GM12878 (cell line): ENCODE measurements around the gene MRM3. TPM values are rescaled to one million over a fixed set of nuclear protein-coding genes. Genes with fewer than 3 reads are reported as not detected.

Experiments
- ATAC-seq: fragments of 200-7000 bp; cut with Tn5 transposase; 3 replicates; pipeline ENCODE4 v1.9.1; 2020; ENCODE audit warnings: mild to moderate bottlenecking, moderate library complexity
- BruUV-seq: library from RNA; stranded (reverse); fragments of 400-500 nt; replicated peaks from 2 replicates; lab custom pipeline; 2021; lab: Mats Ljungman, UMichigan
- CTCF ChIA-PET: fragments of 300-600 bp; sonication (Branson Sonifier 250); formaldehyde crosslinking; extraction: SDS; loops from one replicate; lab custom pipeline; 2021; ENCODE audit warnings: inconsistent platforms; lab: Yijun Ruan, JAX
- POLR2A ChIA-PET: fragments of 350-600 bp; formaldehyde crosslinking; extraction: SDS; loops from one replicate; lab custom pipeline; 2021; ENCODE audit warnings: inconsistent platforms; lab: Charles Lee
- RAD21 ChIA-PET: fragments of 300-600 bp; sonication (Branson Sonifier 250); formaldehyde crosslinking; loops from one replicate; lab custom pipeline; 2023; ENCODE audit warnings: antibody characterized with exemption; ENCODE audit not compliant: unreplicated experiment; lab: Charles Lee
- SMC1A ChIA-PET: fragments of 300-600 bp; sonication (Branson Sonifier 250); formaldehyde crosslinking; loops from one replicate; lab custom pipeline; 2023; ENCODE audit not compliant: unreplicated experiment, uncharacterized antibody; lab: Charles Lee
- DNase-seq: peaks from one replicate; pipeline ENCODE4 v3.0.0-alpha.2; 2011; ENCODE audit warnings: low read depth, low spot score
- FAIRE-seq: peaks from 3 replicates; lab custom pipeline; 2011; peaks lifted over from hg19 to GRCh38; lab: Jason Lieb, UNC
- H2AFZ ChIP-seq: 2 replicates; pipeline ENCODE4 v1.6.0; 2011; ENCODE audit warnings: low read depth, low read length, control low read depth; ENCODE audit not compliant: control insufficient read depth
- H3K27ac ChIP-seq: 2 replicates; pipeline ENCODE4 v1.5.1; 2011; ENCODE audit warnings: control low read depth; ENCODE audit not compliant: control insufficient read depth, insufficient read depth
- H3K27me3 ChIP-seq, 2 experiments: replicated peaks in 1 of 2; 2 replicates each; pipeline versions ENCODE4 v1.6.0 to v1.6.1; 2011; ENCODE audit warnings: low read length in 1 of 2; ENCODE audit not compliant: control insufficient read depth in 2 of 2, insufficient read depth in 2 of 2
- H3K36me3 ChIP-seq, 2 experiments: 2 replicates each; pipeline ENCODE4 v1.5.1; 2011; ENCODE audit warnings: low read length in 1 of 2; ENCODE audit not compliant: control insufficient read depth in 2 of 2, insufficient read depth in 2 of 2
- H3K4me1 ChIP-seq: 2 replicates; pipeline ENCODE4 v1.6.1; 2011; ENCODE audit warnings: mild to moderate bottlenecking, low read length, moderate library complexity, mixed read lengths; ENCODE audit not compliant: control insufficient read depth, insufficient read depth
- H3K4me2 ChIP-seq: 2 replicates; pipeline ENCODE4 v1.6.0; 2011; ENCODE audit warnings: control low read depth; ENCODE audit not compliant: control insufficient read depth, insufficient read depth
- H3K4me3 ChIP-seq: fragments of 200-600 bp; sonication (generic); 2 replicates; pipeline ENCODE4 v1.5.1; 2016
- H3K79me2 ChIP-seq: 2 replicates; pipeline ENCODE4 v1.6.0; 2011; ENCODE audit warnings: low read length; ENCODE audit not compliant: control insufficient read depth, insufficient read depth
- H3K9ac ChIP-seq: 2 replicates; pipeline ENCODE4 v1.8.0; 2011; ENCODE audit warnings: low read length, control low read depth, mixed read lengths; ENCODE audit not compliant: control insufficient read depth, insufficient read depth
- H3K9me3 ChIP-seq: replicated peaks from 3 replicates; pipeline ENCODE4 v1.5.1; 2011; ENCODE audit warnings: mild to moderate bottlenecking, low read length; ENCODE audit not compliant: control insufficient read depth, insufficient read depth
- H4K20me1 ChIP-seq: 2 replicates; pipeline ENCODE4 v1.6.0; 2011; ENCODE audit not compliant: control insufficient read depth, insufficient read depth
- BCLAF1 ChIP-seq: fragments of 450-650 bp; IDR thresholded peaks from 2 replicates; pipeline ENCODE4 v1.6.1; 2017; ENCODE audit warnings: antibody characterized with exemption, mild to moderate bottlenecking, moderate library complexity
- CREB1 ChIP-seq: IDR thresholded peaks from 2 replicates; pipeline ENCODE4 v1.6.1; 2012; ENCODE audit warnings: low read depth, mild to moderate bottlenecking, inconsistent platforms
- EGR1 ChIP-seq, 2 experiments: IDR thresholded peaks; 1 replicate in 1 of 2; 2 replicates in 1 of 2; pipeline ENCODE4 v1.6.1; 2011 to 2012; ENCODE audit warnings: low read depth in 2 of 2, low read length in 2 of 2, borderline replicate concordance in 1 of 2, mild to moderate bottlenecking in 1 of 2, moderate library complexity in 1 of 2
- KAT2A ChIP-seq: conservative IDR thresholded peaks from 2 replicates; pipeline ENCODE4 v1.6.1; 2011; ENCODE audit warnings: low read depth, low read length; ENCODE audit not compliant: control insufficient read depth
- MLLT1 ChIP-seq: fragments of 450-650 bp; IDR thresholded peaks from 2 replicates; pipeline ENCODE4 v1.6.1; 2016; ENCODE audit warnings: mild to moderate bottlenecking
- MYB ChIP-seq: fragments of 150-350 bp; IDR thresholded peaks from 2 replicates; pipeline ENCODE4 v1.6.1; 2014; ENCODE audit warnings: mild to moderate bottlenecking, low read depth, low read length, borderline replicate concordance
- TBL1XR1 ChIP-seq: IDR thresholded peaks from 2 replicates; pipeline ENCODE4 v1.6.1; 2012; ENCODE audit warnings: low read depth, low read length, improper control_type of control experiment
- USF1 ChIP-seq: IDR thresholded peaks from 2 replicates; pipeline ENCODE4 v1.6.1; 2011; ENCODE audit warnings: borderline replicate concordance, low read depth, mild to moderate bottlenecking, moderate library complexity, mixed read lengths, low read length; ENCODE audit not compliant: insufficient read depth; ENCODE audit errors: extremely low read length
- ZBTB11 ChIP-seq: fragments of 450-650 bp; formaldehyde crosslinking; IDR thresholded peaks from 2 replicates; pipeline ENCODE4 v1.5.0; 2022; ENCODE audit warnings: mild to moderate bottlenecking, missing genetic modification characterization
- ZNF207 ChIP-seq: fragments of 450-650 bp; IDR thresholded peaks from 2 replicates; pipeline ENCODE4 v1.6.1; 2014; ENCODE audit warnings: antibody characterized with exemption, mild to moderate bottlenecking, borderline replicate concordance
- WGBS: methylation state at CpG from one replicate; pipeline ENCODE4 v1.1.6; 2016; ENCODE audit warnings: low lambda C conversion rate; ENCODE audit not compliant: insufficient replicate concordance, insufficient coverage; ENCODE audit errors: missing lambda C conversion rate; 5-methylcytosine and 5-hydroxymethylcytosine counted together
- in situ Hi-C: fragments of 300-500 bp; cut with MboI; formaldehyde crosslinking; loops from 9 replicates; pipeline ENCODE4 v1.14.3; 2018; ENCODE audit warnings: mixed read lengths
- intact Hi-C: fragments of 100-400 bp; cut with micrococcal nuclease; formaldehyde crosslinking; loops from one replicate; pipeline ENCODE4 v1.14.2; 2022; ENCODE audit not compliant: unreplicated experiment
- polyA plus RNA-seq, 11 experiments: library from polyadenylated mRNA; depleted of rRNA in 4 of 11; unstranded in 6 of 11; stranded (reverse) in 5 of 11; fragments of >200 nt; fragmentation: Nextera tagmentation in 4 of 11; fragmentation: Illumina TruSeq in 1 of 11; extraction: Ambion mirVana in 4 of 11; extraction: Trizol in 1 of 11; gene quantifications; 1 replicate in 1 of 11; 2 replicates in 10 of 11; pipeline versions ENCODE4 v1.2.1 to v1.2.3, GENCODE V29; 2011 to 2016; ENCODE audit warnings: inconsistent platforms in 2 of 11, missing spikeins in 2 of 11, low read depth in 1 of 11
- total RNA-seq, 4 experiments: library from RNA; depleted of rRNA in 3 of 4; stranded (reverse); fragments of >200 nt in 3 of 4; fragmentation: Illumina TruSeq in 1 of 4; extraction: Trizol in 1 of 4; gene quantifications; 2 replicates each; pipeline versions ENCODE4 v1.2.1 to v1.2.3, GENCODE V29; 2013 to 2021

Gene MRM3
- total and polyA plus RNA-seq, 10 of the 15 experiments (the other 5 are each of a cell fraction or from before 2014, with no cell fraction given), result 2.3 to 48.9 (median 26.6) TPM

- TF ChIP-seq MLLT1, result peak; percentile 37; the same call in 1 of the 2 replicates
- no peak for TF ChIP-seq KAT2A
- peak; percentile 58 for TF ChIP-seq TBL1XR1
- peak; percentile 81 for TF ChIP-seq CREB1
- TF ChIP-seq EGR1 (IDR thresholded peaks at IDR 0.05; ENCODE audit: borderline replicate concordance in 1 of 2, low read depth in 2 of 2, low read length in 2 of 2), result no peak
- TF ChIP-seq USF1, result no peak
Observed at GRCh38 chr17:740240-741017, 41.7 kb upstream of the MRM3 start (continued).

GRCh38 chr17:742147-742793, 39.9 kb upstream of the MRM3 start:
- intact Hi-C loops (no loop called here), in situ Hi-C loops (no loop called here)
- CTCF ChIA-PET, result no interaction called here
- ATAC-seq (no peak), DNase-seq (no peak), FAIRE-seq (no peak)
- Histone ChIP-seq H3K9me3 (no peaks in the 10 kb centered on the region; the same call in 2 of the 3 replicates), H3K27me3 (no peaks in the 10 kb centered on the region), H3K36me3 (peaks cover 25 to 35% of the 10 kb centered on the region in 2 experiments), H3K4me2 (no peak overlapping the region), H4K20me1 (no peaks in the 10 kb centered on the region), H3K79me2 (peaks cover 6% of the 10 kb centered on the region), H3K27ac (no peak overlapping the region), H2AFZ (no peak overlapping the region), H3K9ac (no peak overlapping the region), H3K4me3 (no peak overlapping the region), H3K4me1 (peaks cover 13% of the 10 kb centered on the region)
- no TSS peak for BruUV-seq
- WGBS, result 96% methylated on average over 11 of the region's 11 CpGs
- RAD21 ChIA-PET, result no interaction called here
- POLR2A ChIA-PET, result interaction anchor here (0.5 to 1.1 kb wide), 2 partner anchors 19 to 24 kb away, joined by 3 to 7 read pairs; no protein-coding TSS in a partner anchor
- SMC1A ChIA-PET, result interaction anchor here (0.7 to 1.0 kb wide), 2 partner anchors 8 to 21 kb away, joined by 3 to 4 read pairs; no protein-coding TSS in a partner anchor
- TF ChIP-seq MYB, result no peak
- no peak for TF ChIP-seq BCLAF1
- no peak for TF ChIP-seq ZNF207
- TF ChIP-seq ZBTB11, result no peak
